ENCODE measurements around the gene MYH13.

The MYH13 gene

DNA sequence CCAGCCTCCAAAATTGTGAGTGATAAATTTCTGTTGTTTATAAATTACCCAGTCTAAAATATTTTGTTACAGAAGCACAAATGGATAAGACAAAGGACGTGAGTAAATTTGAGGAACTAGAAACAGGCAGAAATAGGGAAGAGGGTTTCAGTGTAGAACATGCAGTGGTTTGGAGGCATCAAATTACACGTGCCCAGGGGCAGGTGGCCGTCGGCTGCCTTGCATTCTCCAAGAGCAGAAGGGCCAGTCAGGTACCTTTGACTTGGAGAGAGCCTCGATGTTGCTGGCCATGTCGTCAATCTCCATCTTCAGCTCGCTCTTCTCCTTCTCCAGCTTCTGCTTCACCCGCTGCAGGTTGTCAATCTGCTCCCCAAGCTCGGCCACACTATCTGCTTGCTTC lies 54.3 kb downstream of the MYH13 start:
- TF ChIP-seq CTCF (IDR thresholded peaks at IDR 0.05; ENCODE audit: insufficient read depth, low read depth, low read length, missing control alignments): no peak

DNA sequence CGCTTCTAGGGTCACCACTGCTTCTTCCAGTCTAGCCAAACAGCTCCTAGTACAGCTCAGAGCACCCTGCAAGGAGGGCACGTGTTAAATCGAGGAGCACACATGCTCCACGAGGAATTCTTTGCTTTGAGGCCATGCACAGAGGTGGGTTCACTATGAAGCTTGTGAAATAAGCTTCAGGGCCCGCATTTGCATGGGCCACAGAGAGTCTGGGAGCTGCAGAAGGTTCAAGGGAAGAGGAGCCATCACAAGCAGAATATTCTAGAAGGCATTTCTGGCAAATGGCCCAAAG lies 55.3 kb downstream of the MYH13 start:
- DNase-seq (ENCODE audit: low read depth): no peak

More for the DNA sequence above, 54.3 kb downstream of the MYH13 start:
- no peak for DNase-seq (ENCODE audit: low read depth)
- H3K4me3 ChIP-seq (ENCODE audit: low read length): no peak overlapping the region

GRCh38 chr17:10316801-10317542 lies 55.8 kb downstream of the MYH13 start:
- DNase-seq (ENCODE audit: low read depth): no peak
- no peak overlapping the region for H3K4me3 ChIP-seq (ENCODE audit: low read length)
- TF ChIP-seq CTCF (IDR thresholded peaks at IDR 0.05; ENCODE audit: insufficient read depth, low read depth, low read length, missing control alignments): no peak

More for the DNA sequence above, 55.3 kb downstream of the MYH13 start:
- no peak overlapping the region for H3K4me3 ChIP-seq (ENCODE audit: low read length)
- no peak for TF ChIP-seq CTCF (IDR thresholded peaks at IDR 0.05; ENCODE audit: insufficient read depth, low read depth, low read length, missing control alignments)

DNA sequence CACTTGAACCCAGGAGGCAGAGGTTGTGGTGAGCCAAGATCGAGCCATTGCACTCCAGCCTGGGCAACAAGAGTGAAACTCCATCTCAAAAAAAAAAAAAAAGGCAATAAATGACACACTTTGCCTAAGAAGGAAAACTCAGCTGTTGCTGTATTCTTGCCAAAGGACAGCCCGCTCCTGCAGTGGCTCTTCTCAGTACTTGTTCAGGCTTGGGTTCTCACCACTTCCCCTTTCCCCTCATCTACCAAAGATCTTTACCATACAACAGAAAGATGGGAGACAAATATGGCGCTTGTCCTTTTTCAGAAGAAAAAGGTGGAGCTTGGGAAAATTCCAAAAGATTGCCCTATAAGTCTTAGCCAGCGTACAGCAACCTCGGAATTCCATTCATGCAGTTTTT lies 58.5 kb downstream of the MYH13 start:
- no peak for DNase-seq (ENCODE audit: low read depth)
- TF ChIP-seq CTCF (IDR thresholded peaks at IDR 0.05; ENCODE audit: insufficient read depth, low read depth, low read length, missing control alignments): no peak

DNA sequence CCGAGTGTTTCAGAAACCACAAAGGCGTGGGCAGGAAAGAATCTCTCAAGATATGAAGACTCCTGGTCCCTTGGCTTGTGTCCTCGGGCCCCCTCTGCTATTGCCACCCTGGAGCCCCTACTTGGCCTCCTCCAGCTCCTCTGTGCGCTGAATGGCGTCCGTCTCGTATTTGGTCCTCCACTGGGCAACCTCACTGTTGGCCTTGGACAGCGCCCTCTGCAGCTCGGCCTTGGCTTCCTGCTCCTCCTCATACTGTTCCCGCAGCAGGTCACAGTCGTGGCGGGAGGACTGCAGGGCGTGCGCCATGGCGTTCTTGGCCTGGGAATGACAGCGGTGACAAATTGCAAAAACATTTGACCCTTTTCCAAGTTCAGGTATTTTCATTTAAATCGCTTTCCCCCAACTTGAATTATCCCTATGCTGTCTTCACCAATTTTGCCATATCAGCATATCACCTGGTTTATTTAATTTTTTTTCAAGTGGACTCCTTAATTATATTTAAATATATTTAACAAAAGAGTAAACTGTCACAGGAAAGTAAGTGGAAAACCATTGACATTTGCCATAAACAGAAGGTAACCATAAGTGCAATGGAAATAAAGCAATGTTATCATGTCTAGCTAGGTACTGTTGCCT lies 59.7 kb downstream of the MYH13 start:
- no peak overlapping the region for H3K4me3 ChIP-seq (ENCODE audit: low read length)
- no peak for TF ChIP-seq CTCF (IDR thresholded peaks at IDR 0.05; ENCODE audit: insufficient read depth, low read depth, low read length, missing control alignments)
- no peak for DNase-seq (ENCODE audit: low read depth)

More for the DNA sequence above, 58.5 kb downstream of the MYH13 start:
- no peak overlapping the region for H3K4me3 ChIP-seq (ENCODE audit: low read length)

GRCh38 chr17:10311131-10311530 lies 61.7 kb downstream of the MYH13 start:
- TF ChIP-seq CTCF (IDR thresholded peaks at IDR 0.05; ENCODE audit: insufficient read depth, low read depth, low read length, missing control alignments): no peak
- DNase-seq (ENCODE audit: low read depth): no peak
- no peak overlapping the region for H3K4me3 ChIP-seq (ENCODE audit: low read length)
